OCI-LY1 (cell line): ENCODE results near the gene MTMR8.

ENCODE experiments used
- CTCF ChIP-seq: fragments of 200-600 bp; sonication (generic), shearing (Covaris generic); IDR thresholded peaks from 2 replicates; pipeline ENCODE4 v1.5.1; 2017; ENCODE audit warnings: mild to moderate bottlenecking, antibody characterized with exemption, low read length, moderate library complexity, mixed read lengths
- EZH2 ChIP-seq: fragments of 200-600 bp; sonication (generic), shearing (Covaris generic); IDR thresholded peaks from 2 replicates; pipeline ENCODE4 v1.8.0; 2017; ENCODE audit warnings: borderline replicate concordance, mixed run types, mild to moderate bottlenecking, antibody characterized with exemption, low read length, moderate library complexity, mixed read lengths

- no peak for TF ChIP-seq CTCF
- TF ChIP-seq EZH2: no peak
These were observed 17.5 kb downstream of the MTMR8 start for GRCh38 chrX:64377753-64378152.
